Neural cell (in vitro differentiated cells): ENCODE measurements around the gene PHLPP1. TPM values are rescaled to one million over a fixed set of nuclear protein-coding genes. Genes with fewer than 3 reads are reported as not detected.

Experiments used
- H2AFZ ChIP-seq: fragments of 200-600, 300-800 bp; sonication (generic), shearing (Covaris generic); 2 replicates; pipeline ENCODE4 v1.6.0; 2014; ENCODE audit warnings: low read depth, mild to moderate bottlenecking, antibody characterized with exemption, low read length, moderate library complexity
- H3F3A ChIP-seq: fragments of 200-600 bp; shearing (Covaris generic); 2 replicates; pipeline ENCODE4 v1.6.1; 2016; ENCODE audit warnings: mild to moderate bottlenecking, moderate library complexity, mixed read lengths, antibody characterized with exemption, low read length; ENCODE audit not compliant: insufficient read depth, poor library complexity, severe bottlenecking
- H3K27ac ChIP-seq: fragments of 200-600, 300-800 bp; sonication (generic), shearing (Covaris generic); 2 replicates; pipeline ENCODE4 v1.5.1; 2014; ENCODE audit warnings: mild to moderate bottlenecking, low read length, moderate library complexity
- H3K27me3 ChIP-seq: fragments of 300-800, 200-600 bp; sonication (generic), shearing (Covaris generic); 2 replicates; pipeline ENCODE4 v1.6.0; 2014; ENCODE audit warnings: mild to moderate bottlenecking, low read depth, low read length, moderate library complexity; ENCODE audit not compliant: insufficient read depth
- H3K36me3 ChIP-seq: fragments of 300-800, 200-600 bp; sonication (generic), shearing (Covaris generic); 2 replicates; pipeline ENCODE4 v1.5.1; 2014; ENCODE audit warnings: mild to moderate bottlenecking, antibody characterized with exemption, low read length, moderate library complexity; ENCODE audit not compliant: insufficient read depth
- H3K4me2 ChIP-seq: fragments of 300-800, 200-600 bp; sonication (generic), shearing (Covaris generic); 2 replicates; pipeline ENCODE4 v1.6.0; 2014; ENCODE audit warnings: mild to moderate bottlenecking, low read length
- H3K4me3 ChIP-seq: fragments of 300-800, 200-600 bp; sonication (generic), shearing (Covaris generic); 2 replicates; pipeline ENCODE4 v1.5.1; 2014; ENCODE audit warnings: mild to moderate bottlenecking, low read length, moderate library complexity
- H3K79me2 ChIP-seq: fragments of 200-600 bp; shearing (Covaris generic); replicated peaks from 2 replicates; pipeline ENCODE4 v1.6.0; 2014; ENCODE audit warnings: mild to moderate bottlenecking, low read length, moderate library complexity; ENCODE audit not compliant: insufficient read depth
- H3K9ac ChIP-seq: fragments of 300-800, 200-600 bp; sonication (generic), shearing (Covaris generic); 2 replicates; pipeline ENCODE4 v1.6.1; 2016; ENCODE audit warnings: mild to moderate bottlenecking, low read length, mixed read lengths
- H3K9me2 ChIP-seq: fragments of 200-600 bp; shearing (Covaris generic); 2 replicates; pipeline ENCODE4 v1.6.1; 2016; ENCODE audit warnings: mild to moderate bottlenecking, low read length, mixed read lengths; ENCODE audit not compliant: insufficient read depth
- H3K9me3 ChIP-seq: fragments of 200-600, 300-800 bp; sonication (generic), shearing (Covaris generic); 2 replicates; pipeline ENCODE4 v1.6.1; 2016; ENCODE audit warnings: mild to moderate bottlenecking, mixed run types, low read length, moderate library complexity, mixed read lengths
- H4K20me1 ChIP-seq: fragments of 200-600 bp; shearing (Covaris generic); 2 replicates; pipeline ENCODE4 v1.6.1; 2016; ENCODE audit warnings: mild to moderate bottlenecking, mixed run types; ENCODE audit not compliant: insufficient read depth
- EP300 ChIP-seq: fragments of 450-650 bp; conservative IDR thresholded peaks from 2 replicates; pipeline ENCODE4 v1.6.1; 2014; ENCODE audit warnings: antibody characterized with exemption, mild to moderate bottlenecking, moderate library complexity; ENCODE audit not compliant: poor library complexity, severe bottlenecking
- EZH2 ChIP-seq: fragments of 200-600, 300-800 bp; shearing (Covaris generic), sonication (generic); IDR thresholded peaks from 2 replicates; pipeline ENCODE4 v1.6.1; 2014; ENCODE audit warnings: antibody characterized with exemption, low read length, borderline replicate concordance, mild to moderate bottlenecking; ENCODE audit not compliant: insufficient read depth, poor library complexity, severe bottlenecking
- MXI1 ChIP-seq: fragments of 450-650 bp; conservative IDR thresholded peaks from 2 replicates; pipeline ENCODE4 v1.6.1; 2014; ENCODE audit warnings: antibody characterized with exemption, mild to moderate bottlenecking; ENCODE audit not compliant: poor library complexity, severe bottlenecking
- POLR2AphosphoS5 ChIP-seq: IDR thresholded peaks from 2 replicates; pipeline ENCODE4 v1.6.1; 2012
- RAD21 ChIP-seq: fragments of 450-650 bp; conservative IDR thresholded peaks from 2 replicates; pipeline ENCODE4 v1.6.1; 2014; ENCODE audit warnings: antibody characterized with exemption, mild to moderate bottlenecking, moderate library complexity
- SMC3 ChIP-seq: fragments of 450-650 bp; conservative IDR thresholded peaks from 2 replicates; pipeline ENCODE4 v1.6.1; 2014; ENCODE audit warnings: antibody characterized with exemption, mild to moderate bottlenecking, moderate library complexity; ENCODE audit not compliant: poor library complexity
- TAF1 ChIP-seq: IDR thresholded peaks from 2 replicates; pipeline ENCODE4 v1.6.1; 2012; ENCODE audit warnings: low read depth
- polyA plus RNA-seq: library from polyadenylated mRNA; depleted of rRNA; stranded (reverse); fragments of >200 nt; gene quantifications from 2 replicates; pipeline ENCODE4 v1.2.3, GENCODE V29; 2014
- TF ChIP-seq, protein P1 (sequence below): fragments of 450-650 bp; IDR thresholded peaks from 2 replicates; pipeline ENCODE4 v1.5.1; 2014; ENCODE audit warnings: antibody characterized with exemption, mild to moderate bottlenecking, moderate library complexity; ENCODE audit not compliant: poor library complexity, severe bottlenecking
- TF ChIP-seq, protein P2 (sequence below): IDR thresholded peaks from 2 replicates; pipeline ENCODE4 v1.6.1; 2012; ENCODE audit warnings: borderline replicate concordance

Gene PHLPP1
- polyA plus RNA-seq, 1 donor from 2014 or later: 4.5 TPM

DNA sequence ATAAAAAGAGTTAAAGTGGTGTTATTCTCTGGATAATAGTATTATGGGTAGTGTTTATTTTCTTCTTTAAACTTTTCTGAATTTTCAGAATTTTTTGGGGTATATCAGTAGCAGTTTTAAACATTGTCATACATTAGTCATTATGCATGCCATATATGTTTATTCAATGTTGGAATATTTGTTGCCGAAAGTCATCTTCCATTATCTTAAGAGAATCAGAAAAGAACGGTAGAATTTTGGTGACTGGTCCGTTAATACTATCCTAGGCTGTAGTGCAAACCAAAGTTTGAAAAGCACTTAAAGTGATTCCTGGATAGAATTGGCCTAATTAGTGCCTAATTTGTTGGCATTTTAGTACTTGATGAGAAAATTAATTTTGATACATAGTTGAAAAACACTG, 244.1 kb downstream of the PHLPP1 start:
- Histone ChIP-seq H3K9me3 (no peaks in the 10 kb centered on the region), H3K4me2 (no peak overlapping the region), H3K27ac (no peak overlapping the region), H2AFZ (no peak overlapping the region), H3K9me2 (no peaks in the 10 kb centered on the region), H3K27me3 (no peaks in the 10 kb centered on the region), H3K36me3 (no peaks in the 10 kb centered on the region), H3K79me2 (no peaks in the 10 kb centered on the region), H3K4me3 (no peak overlapping the region), H3K9ac (no peak overlapping the region), H3F3A (no peaks in the 10 kb centered on the region), H4K20me1 (no peaks in the 10 kb centered on the region)
- TF ChIP-seq MXI1: no peak
- TF ChIP-seq POLR2AphosphoS5: no peak
- TF ChIP-seq, protein P1, sequence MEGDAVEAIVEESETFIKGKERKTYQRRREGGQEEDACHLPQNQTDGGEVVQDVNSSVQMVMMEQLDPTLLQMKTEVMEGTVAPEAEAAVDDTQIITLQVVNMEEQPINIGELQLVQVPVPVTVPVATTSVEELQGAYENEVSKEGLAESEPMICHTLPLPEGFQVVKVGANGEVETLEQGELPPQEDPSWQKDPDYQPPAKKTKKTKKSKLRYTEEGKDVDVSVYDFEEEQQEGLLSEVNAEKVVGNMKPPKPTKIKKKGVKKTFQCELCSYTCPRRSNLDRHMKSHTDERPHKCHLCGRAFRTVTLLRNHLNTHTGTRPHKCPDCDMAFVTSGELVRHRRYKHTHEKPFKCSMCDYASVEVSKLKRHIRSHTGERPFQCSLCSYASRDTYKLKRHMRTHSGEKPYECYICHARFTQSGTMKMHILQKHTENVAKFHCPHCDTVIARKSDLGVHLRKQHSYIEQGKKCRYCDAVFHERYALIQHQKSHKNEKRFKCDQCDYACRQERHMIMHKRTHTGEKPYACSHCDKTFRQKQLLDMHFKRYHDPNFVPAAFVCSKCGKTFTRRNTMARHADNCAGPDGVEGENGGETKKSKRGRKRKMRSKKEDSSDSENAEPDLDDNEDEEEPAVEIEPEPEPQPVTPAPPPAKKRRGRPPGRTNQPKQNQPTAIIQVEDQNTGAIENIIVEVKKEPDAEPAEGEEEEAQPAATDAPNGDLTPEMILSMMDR: no peak
- TF ChIP-seq TAF1: no peak
- no peak for TF ChIP-seq EP300
- no peak for TF ChIP-seq RAD21
- TF ChIP-seq EZH2: no peak
- TF ChIP-seq, protein P2, sequence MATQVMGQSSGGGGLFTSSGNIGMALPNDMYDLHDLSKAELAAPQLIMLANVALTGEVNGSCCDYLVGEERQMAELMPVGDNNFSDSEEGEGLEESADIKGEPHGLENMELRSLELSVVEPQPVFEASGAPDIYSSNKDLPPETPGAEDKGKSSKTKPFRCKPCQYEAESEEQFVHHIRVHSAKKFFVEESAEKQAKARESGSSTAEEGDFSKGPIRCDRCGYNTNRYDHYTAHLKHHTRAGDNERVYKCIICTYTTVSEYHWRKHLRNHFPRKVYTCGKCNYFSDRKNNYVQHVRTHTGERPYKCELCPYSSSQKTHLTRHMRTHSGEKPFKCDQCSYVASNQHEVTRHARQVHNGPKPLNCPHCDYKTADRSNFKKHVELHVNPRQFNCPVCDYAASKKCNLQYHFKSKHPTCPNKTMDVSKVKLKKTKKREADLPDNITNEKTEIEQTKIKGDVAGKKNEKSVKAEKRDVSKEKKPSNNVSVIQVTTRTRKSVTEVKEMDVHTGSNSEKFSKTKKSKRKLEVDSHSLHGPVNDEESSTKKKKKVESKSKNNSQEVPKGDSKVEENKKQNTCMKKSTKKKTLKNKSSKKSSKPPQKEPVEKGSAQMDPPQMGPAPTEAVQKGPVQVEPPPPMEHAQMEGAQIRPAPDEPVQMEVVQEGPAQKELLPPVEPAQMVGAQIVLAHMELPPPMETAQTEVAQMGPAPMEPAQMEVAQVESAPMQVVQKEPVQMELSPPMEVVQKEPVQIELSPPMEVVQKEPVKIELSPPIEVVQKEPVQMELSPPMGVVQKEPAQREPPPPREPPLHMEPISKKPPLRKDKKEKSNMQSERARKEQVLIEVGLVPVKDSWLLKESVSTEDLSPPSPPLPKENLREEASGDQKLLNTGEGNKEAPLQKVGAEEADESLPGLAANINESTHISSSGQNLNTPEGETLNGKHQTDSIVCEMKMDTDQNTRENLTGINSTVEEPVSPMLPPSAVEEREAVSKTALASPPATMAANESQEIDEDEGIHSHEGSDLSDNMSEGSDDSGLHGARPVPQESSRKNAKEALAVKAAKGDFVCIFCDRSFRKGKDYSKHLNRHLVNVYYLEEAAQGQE: no peak
- TF ChIP-seq SMC3: no peak

DNA sequence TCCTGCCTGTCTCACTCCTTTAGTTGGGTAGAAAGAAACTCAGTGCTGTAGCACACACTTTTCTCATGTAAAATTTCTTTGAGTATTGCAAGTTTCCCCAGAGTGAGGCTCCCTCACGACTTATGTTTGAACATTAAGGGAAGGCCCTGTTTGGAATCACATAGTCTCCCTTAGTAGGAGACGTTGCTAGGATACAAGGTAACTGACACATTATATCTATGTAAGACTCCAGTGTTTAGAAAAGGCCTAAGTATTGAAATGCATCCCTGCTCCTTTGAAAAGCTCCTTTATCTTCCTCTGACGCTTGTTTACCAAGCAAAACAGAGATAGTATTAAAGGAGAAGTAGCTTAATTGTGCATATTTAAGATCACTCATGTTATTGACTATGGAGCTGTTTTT, 248.2 kb downstream of the PHLPP1 start:
- H3K9me3 ChIP-seq: no peaks in the 10 kb centered on the region
- H3K27me3 ChIP-seq: no peaks in the 10 kb centered on the region
- H3K79me2 ChIP-seq: no peaks in the 10 kb centered on the region
- H3K9me2 ChIP-seq: no peaks in the 10 kb centered on the region
- H3K4me2 ChIP-seq: no peak overlapping the region
- TF ChIP-seq TAF1: no peak
- H4K20me1 ChIP-seq: no peaks in the 10 kb centered on the region
- H3K27ac ChIP-seq: no peak overlapping the region
- H3K9ac ChIP-seq: no peak overlapping the region
- H2AFZ ChIP-seq: no peak overlapping the region
- no peaks in the 10 kb centered on the region for H3K36me3 ChIP-seq
- no peaks in the 10 kb centered on the region for H3F3A ChIP-seq
- H3K4me3 ChIP-seq: no peak overlapping the region

DNA sequence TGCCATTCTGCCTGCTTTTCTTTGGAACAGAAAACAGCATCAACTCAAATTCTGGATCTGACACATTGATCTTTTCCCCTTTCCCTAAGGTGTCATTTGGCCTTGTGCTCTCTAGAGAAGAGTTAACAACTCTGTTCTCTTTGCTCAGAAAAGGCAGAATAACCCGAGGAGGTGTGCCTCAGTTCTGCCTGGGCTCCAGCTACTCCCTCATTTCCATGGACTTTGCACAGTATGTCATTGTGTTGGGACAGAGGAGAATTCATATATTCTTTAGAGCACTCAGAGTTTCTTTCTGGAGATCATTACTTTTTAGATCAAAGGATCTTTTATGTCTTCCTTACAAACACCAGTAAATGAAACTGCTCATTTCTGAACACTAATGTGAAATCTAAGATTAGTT, 249.1 kb downstream of the PHLPP1 start:
- no peaks in the 10 kb centered on the region for H3K9me2 ChIP-seq
- TF ChIP-seq, protein P2: no peak
- no peak for TF ChIP-seq POLR2AphosphoS5
- TF ChIP-seq, protein P1: no peak
- no peak for TF ChIP-seq EZH2
- no peak for TF ChIP-seq MXI1
- no peak for TF ChIP-seq RAD21
- no peak for TF ChIP-seq TAF1
- TF ChIP-seq EP300: no peak
- TF ChIP-seq SMC3: no peak
- no peak overlapping the region for H3K4me3 ChIP-seq
- H3K79me2 ChIP-seq: no peaks in the 10 kb centered on the region
- H3K9me3 ChIP-seq: no peaks in the 10 kb centered on the region
- no peak overlapping the region for H3K9ac ChIP-seq
- H3K36me3 ChIP-seq: no peaks in the 10 kb centered on the region
- H3K27ac ChIP-seq: no peak overlapping the region
- no peak overlapping the region for H2AFZ ChIP-seq
- no peaks in the 10 kb centered on the region for H3K27me3 ChIP-seq
- no peaks in the 10 kb centered on the region for H4K20me1 ChIP-seq
- no peaks in the 10 kb centered on the region for H3F3A ChIP-seq
- H3K4me2 ChIP-seq: no peak overlapping the region
